ENCODE results near the gene GABRG3. TPM values are rescaled to one million over a fixed set of nuclear protein-coding genes. Genes with fewer than 3 reads are reported as not detected.

GABRG3 gene
- total and polyA plus RNA-seq, 9 of the 15 experiments (the other 6 are each of a cell fraction or from before 2014, with no cell fraction given), result 4.0 to 15.1 (median 11.2) TPM

- no peak for TF ChIP-seq AFF1 (IDR thresholded peaks at IDR 0.05; ENCODE audit: low read depth in 1 of 2, partially characterized antibody in 2 of 2)
Measured at GRCh38 chr15:27545494-27546255, 574.7 kb downstream of the GABRG3 start (continued).

GRCh38 chr15:27549746-27550145 is 578.8 kb downstream of the GABRG3 start:
- no peak overlapping the region for H3K27ac ChIP-seq (ENCODE audit: extremely low read depth, low read depth, low read length)
- ChIA-PET CTCF (ENCODE audit: low intra/inter-chr PET ratio) (no interaction called here), POLR2A (no interaction called here)
- intact Hi-C loops (cut with micrococcal nuclease), result no loop called here
- no peaks in the 10 kb centered on the region for H3K36me3 ChIP-seq (ENCODE audit: control insufficient read depth, insufficient read depth, low read length)
- no peaks in the 10 kb centered on the region for H3K9me3 ChIP-seq (replicated peaks; ENCODE audit: control insufficient read depth, insufficient read depth, low read depth, low read length)
- H3K27me3 ChIP-seq (ENCODE audit: control insufficient read depth in 2 of 2, insufficient read depth in 2 of 2, low read length in 2 of 2), result peaks cover 0 to 11% of the 10 kb centered on the region in 2 experiments; a peak in 2 of 5 replicates
- H3K79me2 ChIP-seq (ENCODE audit: control insufficient read depth, insufficient read depth, low read length), result no peaks in the 10 kb centered on the region
- no peak overlapping the region for H3K4me3 ChIP-seq
- ATAC-seq (no peak), DNase-seq (ENCODE audit: extremely low read depth in 1 of 4, low spot score in 3 of 4) (no peak), FAIRE-seq (no peak)
- no peak overlapping the region for H2AFZ ChIP-seq (ENCODE audit: low read depth, low read length)
- H4K20me1 ChIP-seq (replicated peaks; ENCODE audit: control insufficient read depth, insufficient read depth, low read length), result no peaks in the 10 kb centered on the region
- no TSS peak for BruUV-seq (replicated peaks)
- no peak overlapping the region for H3K4me2 ChIP-seq (ENCODE audit: insufficient read depth, low read length)
- 3% methylated on average over 4 of the region's 4 CpGs for whole genome bisulfite sequencing (ENCODE audit: insufficient coverage, low coverage, missing lambda C conversion rate)
- H3K4me1 ChIP-seq (replicated peaks in 1 of 2; ENCODE audit: control insufficient read depth in 2 of 2, insufficient read depth in 2 of 2, low read length in 2 of 2), result peaks cover 0 to 4% of the 10 kb centered on the region in 2 experiments; a peak in 1 of 5 replicates
- in situ Hi-C loops (cut with MboI), result no loop called here
- H3K9ac ChIP-seq (ENCODE audit: insufficient read depth in 1 of 2, low read depth in 2 of 2, low read length in 2 of 2), result no peak overlapping the region
- H3K9me1 ChIP-seq (ENCODE audit: control insufficient read depth, insufficient read depth, low read length), result no peaks in the 10 kb centered on the region
- TF ChIP-seq NCOA6 (IDR thresholded peaks at IDR 0.05), result no peak
- TF ChIP-seq ZNF24 (IDR thresholded peaks at IDR 0.05), result no peak
- TF ChIP-seq GATAD2B (IDR thresholded peaks at IDR 0.05; ENCODE audit: borderline replicate concordance), result no peak
- no peak for TF ChIP-seq GTF2A2 (tag; IDR thresholded peaks at IDR 0.05)
- no peak for TF ChIP-seq ZNF224 (CRISPR knock-in tag; IDR thresholded peaks at IDR 0.05)
- TF ChIP-seq SAFB2 (IDR thresholded peaks at IDR 0.05; ENCODE audit: borderline replicate concordance, low read depth, low read length, severe bottlenecking), result no peak

All from K562 (cell line).